ENCODE measurements around the gene CYP24A1. TPM values are rescaled to one million over a fixed set of nuclear protein-coding genes. Genes with fewer than 3 reads are reported as not detected.

Gene CYP24A1
- total RNA-seq, 2 experiments from 2014 or later = not detected

- TF ChIP-seq CTCF (IDR thresholded peaks at IDR 0.05) = no peak
- ATAC-seq (no peak), DNase-seq (no peak)
- POLR2A ChIA-PET = no interaction called here
- Mint-ChIP-seq H3K27ac (no peak overlapping the region), H3K4me3 (no peak overlapping the region), H3K36me3 (ENCODE audit: low read depth) (no peaks in the 10 kb centered on the region), H3K9me3 (no peaks in the 10 kb centered on the region), H3K4me1 (ENCODE audit: low read depth) (peaks cover 7% of the 10 kb centered on the region), H3K27me3 (peaks cover 54% of the 10 kb centered on the region)
- CTCF ChIA-PET = interaction anchor here (1.1 to 3.0 kb wide), 4 partner anchors 31 to 73 kb away, joined by 4 to 13 read pairs (median 7); no protein-coding TSS in a partner anchor
- intact Hi-C loops (cut with micrococcal nuclease) = no loop called here
Measured at GRCh38 chr20:54168961-54169862, 4.6 kb downstream of the CYP24A1 start.

- peaks cover 47% of the 10 kb centered on the region for H3K27me3 Mint-ChIP-seq
- H3K4me1 Mint-ChIP-seq (ENCODE audit: low read depth) = no peaks in the 10 kb centered on the region
- H3K9me3 Mint-ChIP-seq = no peaks in the 10 kb centered on the region
- ChIA-PET CTCF (interaction anchor here (2.7 to 3.0 kb wide), 2 partner anchors 32 to 64 kb away, joined by 10 to 13 read pairs; no protein-coding TSS in a partner anchor), POLR2A (interaction anchor here (0.6 kb wide), 1 partner anchor 821 kb away, joined by 3 read pairs; no protein-coding TSS in a partner anchor)
- ATAC-seq (no peak), DNase-seq (no peak)
- no peak for TF ChIP-seq CTCF (IDR thresholded peaks at IDR 0.05)
- no peak overlapping the region for H3K4me3 Mint-ChIP-seq
- H3K36me3 Mint-ChIP-seq (ENCODE audit: low read depth) = no peaks in the 10 kb centered on the region
- no peak overlapping the region for H3K27ac Mint-ChIP-seq
- intact Hi-C loops (cut with micrococcal nuclease) = no loop called here
Measured at GRCh38 chr20:54167909-54168872, 5.6 kb downstream of the CYP24A1 start.

GRCh38 chr20:54166987-54167662 is 6.7 kb downstream of the CYP24A1 start:
- TF ChIP-seq CTCF (IDR thresholded peaks at IDR 0.05) = no peak
- Mint-ChIP-seq H3K36me3 (ENCODE audit: low read depth) (no peaks in the 10 kb centered on the region), H3K4me1 (ENCODE audit: low read depth) (no peaks in the 10 kb centered on the region), H3K9me3 (no peaks in the 10 kb centered on the region), H3K27me3 (peaks cover 42% of the 10 kb centered on the region), H3K27ac (no peak overlapping the region), H3K4me3 (no peak overlapping the region)
- intact Hi-C loops (cut with micrococcal nuclease) = no loop called here
- CTCF ChIA-PET = no interaction called here
- POLR2A ChIA-PET = no interaction called here
- DNase-seq (no peak), ATAC-seq (no peak)

GRCh38 chr20:54165803-54166202 is 8.0 kb downstream of the CYP24A1 start:
- H3K4me1 Mint-ChIP-seq (ENCODE audit: low read depth) = no peaks in the 10 kb centered on the region
- ATAC-seq (no peak), DNase-seq (no peak)
- CTCF ChIA-PET = interaction anchor here (1.5 kb wide), 1 partner anchor 62 kb away, joined by 3 read pairs; no protein-coding TSS in a partner anchor
- peaks cover 35% of the 10 kb centered on the region for H3K27me3 Mint-ChIP-seq
- POLR2A ChIA-PET = no interaction called here
- H3K36me3 Mint-ChIP-seq (ENCODE audit: low read depth) = no peaks in the 10 kb centered on the region
- H3K9me3 Mint-ChIP-seq = no peaks in the 10 kb centered on the region
- H3K27ac Mint-ChIP-seq = no peak overlapping the region
- intact Hi-C loops (cut with micrococcal nuclease) = no loop called here
- TF ChIP-seq CTCF (IDR thresholded peaks at IDR 0.05) = no peak
- no peak overlapping the region for H3K4me3 Mint-ChIP-seq
